IMR-90 (cell line): ENCODE results near the gene CYFIP2. TPM values are rescaled to one million over a fixed set of nuclear protein-coding genes. Genes with fewer than 3 reads are reported as not detected.

Experiments used
- ATAC-seq: fragments of 200-7000 bp; cut with Tn5 transposase; 2 replicates; pipeline ENCODE4 v1.9.1; 2020; ENCODE audit warnings: low read depth, mild to moderate bottlenecking, moderate library complexity
- BruUV-seq: library from RNA; stranded (reverse); fragments of 400-500 nt; replicated peaks from 2 replicates; lab custom pipeline; 2021; lab: Mats Ljungman, UMichigan
- CTCF ChIA-PET: fragments of 300-600 bp; formaldehyde crosslinking; extraction: SDS; loops from one replicate; lab custom pipeline; 2021; ENCODE audit warnings: antibody characterized with exemption; lab: Yijun Ruan, JAX
- POLR2A ChIA-PET: fragments of 300-600 bp; sonication (Branson Sonifier 250); formaldehyde crosslinking; loops from one replicate; lab custom pipeline; 2022; ENCODE audit warnings: antibody characterized with exemption; ENCODE audit not compliant: unreplicated experiment; lab: Charles Lee
- DNase-seq: peaks from one replicate; pipeline ENCODE4 v3.0.0; 2013
- H2AFZ ChIP-seq: replicated peaks from 2 replicates; pipeline ENCODE3; 2013; ENCODE audit warnings: low read length, mild to moderate bottlenecking; ENCODE audit not compliant: poor library complexity
- H2AK5ac ChIP-seq: 2 replicates; pipeline ENCODE4 v1.6.1; 2013; ENCODE audit warnings: low read depth, low read length, inconsistent platforms
- H2AK9ac ChIP-seq: replicated peaks from 2 replicates; pipeline ENCODE3; 2013; ENCODE audit warnings: mild to moderate bottlenecking, low read depth, low read length, moderate library complexity; ENCODE audit not compliant: poor library complexity
- H2BK120ac ChIP-seq: 2 replicates; pipeline ENCODE4 v1.6.1; 2013; ENCODE audit warnings: low read depth, low read length, inconsistent platforms
- H2BK15ac ChIP-seq: 3 replicates; pipeline ENCODE4 v1.6.1; 2013; ENCODE audit warnings: low read depth, low read length, inconsistent platforms
- H2BK20ac ChIP-seq: 2 replicates; pipeline ENCODE4 v1.6.1; 2013; ENCODE audit warnings: low read depth, mild to moderate bottlenecking, inconsistent platforms, low read length, moderate library complexity
- H2BK5ac ChIP-seq: 2 replicates; pipeline ENCODE4 v1.6.1; 2013; ENCODE audit warnings: mild to moderate bottlenecking, low read depth, low read length, inconsistent platforms; ENCODE audit not compliant: poor library complexity, severe bottlenecking
- H3K14ac ChIP-seq: replicated peaks from 2 replicates; pipeline ENCODE4 v1.6.1; 2013; ENCODE audit warnings: low read depth, low read length, inconsistent platforms
- H3K18ac ChIP-seq: 2 replicates; pipeline ENCODE4 v1.6.1; 2013; ENCODE audit warnings: low read depth, low read length, control low read depth
- H3K23ac ChIP-seq: 2 replicates; pipeline ENCODE4 v1.6.1; 2013; ENCODE audit warnings: low read depth, low read length, inconsistent platforms
- H3K27ac ChIP-seq: 2 replicates; pipeline ENCODE4 v1.5.1; 2013; ENCODE audit warnings: mild to moderate bottlenecking, control low read depth, low read length; ENCODE audit not compliant: insufficient read depth
- H3K27me3 ChIP-seq: 2 replicates; pipeline ENCODE4 v1.6.1; 2013; ENCODE audit warnings: low read length; ENCODE audit not compliant: control insufficient read depth, insufficient read depth
- H3K36me3 ChIP-seq: 2 replicates; pipeline ENCODE4 v1.6.1; 2013; ENCODE audit warnings: low read length, mixed read lengths; ENCODE audit not compliant: control insufficient read depth, insufficient read depth
- H3K4ac ChIP-seq: 2 replicates; pipeline ENCODE4 v1.6.1; 2013; ENCODE audit warnings: low read depth, low read length, inconsistent platforms
- H3K4me1 ChIP-seq: 2 replicates; pipeline ENCODE4 v1.6.1; 2013; ENCODE audit warnings: low read length, mixed read lengths; ENCODE audit not compliant: control insufficient read depth, insufficient read depth
- H3K4me2 ChIP-seq: 2 replicates; pipeline ENCODE4 v1.6.1; 2013; ENCODE audit warnings: low read depth, mild to moderate bottlenecking, control low read depth, low read length, moderate library complexity
- H3K4me3 ChIP-seq: 2 replicates; pipeline ENCODE4 v1.5.1; 2013; ENCODE audit warnings: low read depth, mild to moderate bottlenecking, control low read depth, low read length, moderate library complexity; ENCODE audit not compliant: insufficient read depth
- H3K56ac ChIP-seq: 2 replicates; pipeline ENCODE4 v1.6.1; 2013; ENCODE audit warnings: low read length, inconsistent platforms; ENCODE audit not compliant: insufficient read depth; ENCODE audit errors: extremely low read depth
- H3K79me1 ChIP-seq, 2 experiments: 2 replicates each; pipeline ENCODE4 v1.6.1; 2013; ENCODE audit warnings: low read length in 2 of 2, inconsistent platforms in 1 of 2, low read depth in 1 of 2
- H3K9ac ChIP-seq: 2 replicates; pipeline ENCODE4 v1.6.1; 2013; ENCODE audit warnings: low read depth, low read length, control low read depth
- H3K9me1 ChIP-seq: 2 replicates; pipeline ENCODE4 v1.6.1; 2013; ENCODE audit warnings: low read length, inconsistent platforms; ENCODE audit not compliant: insufficient read depth
- H3K9me3 ChIP-seq: 2 replicates; pipeline ENCODE4 v1.6.1; 2013; ENCODE audit warnings: low read length; ENCODE audit not compliant: control insufficient read depth, insufficient read depth
- H4K20me1 ChIP-seq: 2 replicates; pipeline ENCODE4 v1.6.1; 2013; ENCODE audit warnings: low read length, inconsistent platforms; ENCODE audit not compliant: insufficient read depth
- H4K5ac ChIP-seq: 2 replicates; pipeline ENCODE4 v1.6.1; 2013; ENCODE audit warnings: mild to moderate bottlenecking, low read depth, low read length, control low read depth
- H4K8ac ChIP-seq, 2 experiments: 2 replicates each; pipeline ENCODE4 v1.6.1; 2013; ENCODE audit warnings: low read depth in 2 of 2, low read length in 2 of 2, control low read depth in 1 of 2, inconsistent platforms in 1 of 2
- H4K91ac ChIP-seq: 2 replicates; pipeline ENCODE4 v1.6.1; 2013; ENCODE audit warnings: low read depth, low read length, inconsistent platforms; ENCODE audit not compliant: insufficient read depth
- BHLHE40 ChIP-seq: fragments of 150-350 bp; IDR thresholded peaks from 2 replicates; pipeline ENCODE4 v1.6.1; 2016; ENCODE audit warnings: mild to moderate bottlenecking, low read depth, low read length
- CEBPB ChIP-seq: IDR thresholded peaks from 2 replicates; pipeline ENCODE4 v1.6.1; 2012; ENCODE audit warnings: low read depth, low read length, improper control_type of control experiment
- CHD1 ChIP-seq: IDR thresholded peaks from 2 replicates; pipeline ENCODE4 v1.6.1; 2012; ENCODE audit warnings: low read depth, low read length, improper control_type of control experiment
- ELK1 ChIP-seq: fragments of 150-350 bp; IDR thresholded peaks from 2 replicates; pipeline ENCODE4 v1.6.1; 2016; ENCODE audit warnings: low read depth, mild to moderate bottlenecking, low read length, moderate library complexity, borderline replicate concordance
- FOS ChIP-seq: fragments of 150-350 bp; IDR thresholded peaks from 2 replicates; pipeline ENCODE4 v1.6.1; 2016; ENCODE audit warnings: low read depth, low read length
- MAFK ChIP-seq: IDR thresholded peaks from 2 replicates; pipeline ENCODE4 v1.6.1; 2012; ENCODE audit warnings: low read depth, low read length, improper control_type of control experiment
- MAZ ChIP-seq: IDR thresholded peaks from 2 replicates; pipeline ENCODE4 v1.6.1; 2012; ENCODE audit warnings: low read depth, mild to moderate bottlenecking, low read length, improper control_type of control experiment, moderate library complexity, borderline replicate concordance
- MXI1 ChIP-seq: IDR thresholded peaks from 2 replicates; pipeline ENCODE4 v1.6.1; 2012; ENCODE audit warnings: low read depth, mild to moderate bottlenecking, low read length, moderate library complexity, borderline replicate concordance
- POLR2A ChIP-seq: IDR thresholded peaks from 2 replicates; pipeline ENCODE4 v1.6.1; 2012; ENCODE audit warnings: mild to moderate bottlenecking, low read depth, low read length
- RAD21 ChIP-seq: IDR thresholded peaks from 2 replicates; pipeline ENCODE4 v1.6.1; 2012; ENCODE audit warnings: low read length, improper control_type of control experiment
- RFX5 ChIP-seq: IDR thresholded peaks from 2 replicates; pipeline ENCODE4 v1.8.0; 2012; ENCODE audit warnings: low read depth, mild to moderate bottlenecking, low read length, moderate library complexity
- SMC3 ChIP-seq: fragments of 150-350 bp; IDR thresholded peaks from 2 replicates; pipeline ENCODE4 v1.6.1; 2016; ENCODE audit warnings: low read depth, mild to moderate bottlenecking, antibody characterized with exemption, low read length, moderate library complexity
- WGBS, 2 experiments: methylation state at CpG; one replicate each; pipeline versions ENCODE4 v1.1.5 to v1.1.7; 2013; ENCODE audit warnings: missing lambda C conversion rate in 2 of 2; ENCODE audit not compliant: insufficient read length in 1 of 2; ENCODE audit errors: extremely low coverage in 2 of 2; 5-methylcytosine and 5-hydroxymethylcytosine counted together
- dilution Hi-C: fragments of 300-500 bp; cut with HindIII; formaldehyde crosslinking; loops from one replicate; pipeline ENCODE4 v1.14.3; 2018; ENCODE audit warnings: low sequenced_read_pairs; ENCODE audit not compliant: unreplicated experiment
- in situ Hi-C: fragments of 300-500 bp; cut with MboI; formaldehyde crosslinking; loops from 3 replicates; pipeline ENCODE4 v1.14.3; 2019; ENCODE audit warnings: low sequenced_read_pairs, inconsistent platforms, mixed read lengths
- intact Hi-C: fragments of 100-400 bp; cut with micrococcal nuclease; formaldehyde crosslinking; loops from 2 replicates; pipeline ENCODE4 v1.10.0; 2022
- polyA plus RNA-seq, 3 experiments: library from polyadenylated mRNA; depleted of rRNA; stranded (reverse); fragments of >200 nt; gene quantifications; 2 replicates each; pipeline ENCODE4 v1.2.3, GENCODE V29; 2012; ENCODE audit warnings: low replicate concordance in 1 of 3
- total RNA-seq: library from RNA; depleted of rRNA; stranded (reverse); fragments of >200 nt; gene quantifications from 2 replicates; pipeline ENCODE4 v1.2.3, GENCODE V29; 2012

CYFIP2 gene
- total and polyA plus RNA-seq, 2 of the 4 experiments (the other 2 are of a cell fraction) = 6.8 to 13.4 TPM

- TF ChIP-seq MAFK (no peak), BHLHE40 (no peak), CEBPB (no peak), ELK1 (no peak), RAD21 (no peak), MXI1 (no peak), SMC3 (no peak), RFX5 (no peak), MAZ (no peak), FOS (no peak), CHD1 (no peak), POLR2A (no peak)
- H3K4ac ChIP-seq = no peak overlapping the region
- H2AFZ ChIP-seq = no peak overlapping the region
- no peak overlapping the region for H3K18ac ChIP-seq
- intact Hi-C loops (no loop called here), dilution Hi-C loops (no loop called here), in situ Hi-C loops (no loop called here)
- H3K27ac ChIP-seq = no peak overlapping the region
- no peak overlapping the region for H3K23ac ChIP-seq
- H3K14ac ChIP-seq = no peak overlapping the region
- H3K56ac ChIP-seq = no peak overlapping the region
- no peaks in the 10 kb centered on the region for H3K9me3 ChIP-seq
- no peak overlapping the region for H3K4me3 ChIP-seq
- no peak overlapping the region for H2BK120ac ChIP-seq
- H2BK15ac ChIP-seq = no peak overlapping the region
- no peak overlapping the region for H2BK5ac ChIP-seq
- no peaks in the 10 kb centered on the region for H3K4me1 ChIP-seq
- H3K79me1 ChIP-seq = no peaks in the 10 kb centered on the region
- peaks cover 20% of the 10 kb centered on the region for H3K27me3 ChIP-seq
- CTCF ChIA-PET = interaction anchor here (1.0 to 1.2 kb wide), 2 partner anchors 14 to 15 kb away, joined by 3 read pairs; no protein-coding TSS in a partner anchor
- no peak overlapping the region for H4K8ac ChIP-seq
- H2AK9ac ChIP-seq = no peak overlapping the region
- BruUV-seq = no TSS peak
- H4K5ac ChIP-seq = no peak overlapping the region
- H3K9me1 ChIP-seq = no peaks in the 10 kb centered on the region
- no peak overlapping the region for H2BK20ac ChIP-seq
- POLR2A ChIA-PET = no interaction called here
- H3K36me3 ChIP-seq = no peaks in the 10 kb centered on the region
- H3K4me2 ChIP-seq = peak overlapping the region; percentile 69; the same call in 1 of the 2 replicates
- DNase-seq = no peak
- H4K91ac ChIP-seq = no peak overlapping the region
- WGBS, 2 experiments = no CpG with 5 or more reads among the region's 3 CpGs
- no peaks in the 10 kb centered on the region for H4K20me1 ChIP-seq
- no peak for ATAC-seq
- H3K9ac ChIP-seq = no peak overlapping the region
- H2AK5ac ChIP-seq = no peak overlapping the region
These were observed 1.1 kb downstream of the CYFIP2 start for GRCh38 chr5:157267025-157267424.
